CD4-positive, alpha-beta T cell treated with Interferon gamma for 1 hour (primary cell): ENCODE data around the gene TNK1.
A peak's percentile ranks its signal among the peaks of the same experiment; 100 is the strongest.

Experiments used
- DNase-seq: peaks from one replicate; pipeline ENCODE4 v3.0.0-alpha.2; 2020

The TNK1 gene

DNA sequence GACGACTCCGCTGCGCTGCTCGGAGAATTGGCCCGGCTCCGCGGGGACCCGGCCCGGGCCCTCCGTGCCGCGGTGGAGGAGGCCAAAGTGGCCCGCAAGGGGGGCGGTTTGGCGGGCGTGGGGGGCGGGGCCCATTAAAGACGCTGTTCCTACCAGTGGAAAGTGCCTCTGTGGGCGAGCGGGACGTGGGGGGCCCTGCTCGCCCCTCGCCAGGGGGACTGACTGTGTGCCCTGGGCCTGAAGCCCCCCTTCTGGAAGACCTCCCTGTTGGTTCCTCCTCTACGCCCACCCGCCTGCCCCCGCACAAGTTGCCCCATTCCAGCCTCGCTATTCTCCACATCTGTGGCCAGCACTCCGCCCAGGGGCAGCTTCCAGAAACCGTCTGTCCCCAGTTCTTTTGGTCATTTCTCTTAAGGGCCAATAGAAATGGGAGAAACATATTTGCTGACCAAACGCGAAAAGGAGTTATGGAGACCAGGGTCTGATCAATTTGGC lies 56.5 kb downstream of the TNK1 start:
- no peak for DNase-seq

DNA sequence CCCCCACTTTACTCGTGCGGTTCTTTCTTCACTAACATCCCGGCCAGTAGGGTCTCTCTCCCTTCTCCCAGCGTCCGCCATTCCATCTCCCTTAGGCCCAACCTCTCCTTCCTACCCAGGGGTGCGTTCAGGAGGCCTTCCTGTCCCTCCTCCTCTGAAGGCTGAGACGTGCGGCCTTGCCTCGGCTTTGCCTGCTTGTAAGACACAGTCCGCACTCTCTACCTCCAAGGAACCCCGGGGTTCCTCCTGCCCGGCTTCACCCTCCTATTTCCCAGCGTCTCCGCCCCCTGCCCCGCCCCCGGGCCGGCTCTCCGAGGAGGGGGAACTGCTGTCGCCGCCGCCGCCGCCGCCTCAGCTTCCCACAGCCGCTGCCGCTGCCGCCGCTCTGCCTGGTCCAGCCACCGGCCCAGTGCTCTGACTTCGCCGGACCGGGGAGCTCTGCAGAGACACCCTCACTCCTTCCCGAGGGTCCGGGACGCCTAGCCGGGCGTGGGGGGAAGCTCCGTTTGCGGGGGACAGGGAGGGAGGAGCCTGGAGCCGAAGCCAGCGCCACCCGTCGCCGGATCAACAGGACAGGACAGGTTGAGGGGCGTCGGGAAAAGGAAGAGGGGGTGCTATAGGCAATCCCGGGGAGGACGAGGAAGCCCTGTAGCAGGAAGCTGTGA lies 57.2 kb downstream of the TNK1 start:
- DNase-seq = peak; percentile 68

DNA sequence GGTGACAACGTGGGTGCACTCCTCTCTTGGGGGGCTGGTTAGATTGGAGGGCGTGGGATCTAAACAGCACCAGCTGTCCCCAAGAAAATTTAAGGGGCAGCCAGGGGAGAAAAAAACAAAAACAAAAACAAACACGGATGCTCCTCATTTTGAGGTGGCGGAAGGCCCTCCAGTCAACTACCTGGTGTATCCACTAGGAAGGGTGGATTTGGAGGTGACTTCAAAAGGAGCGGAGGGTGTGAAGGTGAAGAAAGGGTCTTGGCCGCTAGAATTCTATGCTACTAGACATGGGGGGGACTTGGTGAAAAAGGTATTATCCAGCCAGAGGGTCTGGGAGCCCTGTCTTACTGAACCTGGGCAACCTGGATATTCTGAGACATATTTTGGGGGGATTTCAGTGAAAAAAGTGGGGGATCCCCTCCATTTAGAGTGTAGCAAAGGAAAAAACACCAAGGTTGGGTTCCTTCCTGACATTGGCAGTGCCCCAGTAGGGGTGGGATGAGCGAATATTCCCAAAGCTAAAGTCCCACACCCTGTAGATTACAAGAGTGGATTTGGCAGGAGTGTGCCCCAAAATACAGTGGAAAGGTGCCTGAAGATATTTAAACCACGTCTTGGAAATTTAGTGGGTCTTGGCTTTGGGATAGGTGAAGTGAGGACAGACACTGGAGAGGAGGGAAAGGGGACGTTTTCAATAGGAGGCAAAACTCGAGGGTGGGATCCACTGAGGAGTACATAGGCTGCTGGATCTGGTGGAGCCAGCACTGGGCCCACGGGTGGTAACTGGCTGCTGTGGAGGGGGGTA lies 58.0 kb downstream of the TNK1 start:
- DNase-seq = no peak
